GM19372 (cell line): ENCODE measurements around the gene MAML3.

Experiments
- ATAC-seq: cut with Tn5 transposase; IDR thresholded peaks from one replicate; pipeline ENCODE4 v1.9.1; 2021; ENCODE audit warnings: mild to moderate bottlenecking, low read depth, moderate library complexity; ENCODE audit not compliant: unreplicated experiment

MAML3 gene

GRCh38 chr4:139942241-139942640 lies 211.7 kb downstream of the MAML3 start:
- ATAC-seq: no peak

DNA sequence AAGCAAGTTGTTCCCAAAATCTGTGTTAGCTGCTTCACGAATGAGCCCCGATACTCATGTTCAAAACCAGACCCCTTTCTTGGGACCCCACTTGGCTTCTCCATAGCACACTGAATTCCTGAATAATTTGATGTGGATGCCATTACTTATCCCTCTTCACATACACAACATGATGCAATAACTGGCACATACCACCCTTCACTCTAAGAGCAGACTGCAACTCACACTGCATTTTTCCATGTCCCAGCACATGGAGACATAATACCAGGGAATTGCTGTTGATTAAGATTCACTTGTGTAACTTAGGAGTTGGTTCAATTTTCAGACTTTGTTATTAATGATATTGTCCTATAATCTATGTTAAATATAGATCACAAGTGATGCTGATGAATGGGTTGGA lies 213.4 kb downstream of the MAML3 start:
- ATAC-seq: no peak

DNA sequence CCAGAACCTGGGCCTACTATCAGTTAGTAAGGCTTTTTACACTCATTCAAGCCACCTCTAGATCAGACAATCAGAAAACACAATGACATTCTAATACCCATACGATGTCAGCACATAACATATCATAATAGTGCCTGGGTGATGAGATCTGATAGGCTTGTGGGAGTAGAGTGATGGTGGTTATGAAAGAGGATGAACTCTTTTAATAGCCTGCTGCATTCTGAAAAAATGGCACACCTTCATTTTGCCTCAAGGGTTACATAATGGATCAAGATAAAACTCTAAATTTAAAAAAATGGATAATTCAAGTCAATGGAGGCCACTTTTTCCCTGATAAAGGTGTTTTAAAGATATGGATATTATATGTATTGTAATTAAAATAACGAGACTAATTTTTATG lies 215.6 kb downstream of the MAML3 start:
- ATAC-seq: no peak

DNA sequence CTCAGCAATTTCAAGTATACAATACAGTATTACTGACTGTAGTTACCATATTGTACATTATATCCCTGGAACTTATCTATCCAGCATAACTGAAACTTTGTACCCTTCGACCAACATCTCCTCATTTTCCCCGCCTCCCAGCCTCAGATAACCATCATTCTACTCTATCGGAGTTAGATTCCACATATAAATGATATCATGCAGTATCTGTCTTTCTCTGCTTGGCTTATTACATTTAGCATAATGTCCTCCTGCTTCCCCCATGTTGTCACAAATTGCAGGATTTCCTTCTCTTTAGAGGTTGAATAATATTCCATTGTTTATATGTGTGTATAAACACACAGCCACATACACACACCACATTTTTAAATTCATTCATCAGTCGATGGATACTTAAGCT lies 218.1 kb downstream of the MAML3 start:
- ATAC-seq: no peak

DNA sequence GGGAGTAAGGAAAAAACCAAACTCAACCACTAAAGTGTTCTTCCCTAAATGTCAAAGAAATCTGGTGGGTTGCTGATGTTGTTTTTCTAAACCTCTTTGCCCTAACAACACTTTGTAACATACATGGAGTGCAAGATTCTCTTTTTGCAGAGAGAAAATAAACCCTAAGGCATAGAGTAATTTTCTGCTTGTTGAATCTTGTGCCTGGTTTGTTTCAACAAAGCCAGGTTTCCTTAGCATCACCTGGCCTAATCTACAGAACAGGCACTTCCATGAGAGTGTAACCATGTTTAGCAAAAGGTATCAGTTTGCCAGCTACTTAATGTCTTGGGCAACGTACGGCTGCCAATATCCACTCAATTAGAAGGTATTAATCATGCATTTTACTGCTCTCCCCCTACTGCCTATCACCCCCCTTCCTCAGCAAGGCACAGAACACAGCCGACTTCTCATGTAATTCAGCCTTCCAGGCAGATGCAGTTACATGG lies 219.2 kb downstream of the MAML3 start:
- no peak for ATAC-seq

- no peak for ATAC-seq
Observed at GRCh38 chr4:139934057-139934707, 219.8 kb downstream of the MAML3 start.

GRCh38 chr4:139933541-139933940 lies 220.4 kb downstream of the MAML3 start:
- no peak for ATAC-seq

- ATAC-seq: no peak
Observed at GRCh38 chr4:139933104-139933503, 220.9 kb downstream of the MAML3 start.

DNA sequence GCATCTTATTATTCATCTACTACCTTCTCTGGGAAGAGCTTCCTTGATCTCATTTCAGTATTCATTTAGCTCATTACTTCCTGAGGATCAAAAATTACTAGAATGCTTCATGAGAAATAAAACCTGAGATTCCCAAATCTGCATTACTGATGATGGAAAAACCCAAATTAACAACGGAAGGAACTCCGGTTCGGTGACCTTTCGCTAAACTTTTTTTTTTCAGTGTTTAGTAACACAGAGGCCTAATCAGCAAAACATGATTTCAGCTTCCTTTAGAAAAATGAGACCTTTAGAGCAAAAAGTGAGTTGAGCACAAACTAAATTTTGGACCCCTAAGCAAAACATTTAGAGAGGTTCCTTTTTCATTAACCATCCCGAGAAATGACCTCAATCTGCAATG lies 229.2 kb downstream of the MAML3 start:
- no peak for ATAC-seq

DNA sequence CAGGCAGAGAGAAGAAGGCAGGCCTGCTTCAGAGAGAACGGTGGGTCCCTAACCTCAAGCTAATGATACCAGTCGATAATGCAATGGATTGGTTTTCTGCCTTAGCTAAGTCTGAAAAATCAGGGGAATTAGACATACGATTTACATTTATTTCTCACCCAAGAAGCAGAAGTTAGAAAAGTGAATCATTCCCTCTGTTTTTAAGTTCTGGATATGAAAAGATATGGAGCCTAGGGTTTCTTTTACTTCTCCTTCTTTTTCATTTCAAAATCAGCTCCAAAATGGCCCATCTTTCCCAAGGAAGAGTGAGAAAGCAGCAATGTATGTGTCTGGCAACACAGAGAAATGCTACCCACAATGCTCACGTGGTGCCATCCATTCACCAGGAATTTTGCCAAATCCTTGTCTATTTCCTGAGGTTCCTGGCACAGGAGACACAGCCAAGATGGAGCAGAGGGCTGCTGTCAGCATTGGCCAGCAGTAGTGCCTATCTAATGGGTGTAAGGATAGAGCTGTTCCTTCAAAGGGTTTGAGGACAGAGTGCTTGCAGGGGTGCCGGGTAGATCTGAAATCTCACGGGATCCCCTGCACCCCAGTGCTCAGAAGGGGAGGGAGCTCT lies 231.5 kb downstream of the MAML3 start:
- ATAC-seq: no peak

- ATAC-seq: no peak
Observed at GRCh38 chr4:139921429-139922184, 232.4 kb downstream of the MAML3 start.

DNA sequence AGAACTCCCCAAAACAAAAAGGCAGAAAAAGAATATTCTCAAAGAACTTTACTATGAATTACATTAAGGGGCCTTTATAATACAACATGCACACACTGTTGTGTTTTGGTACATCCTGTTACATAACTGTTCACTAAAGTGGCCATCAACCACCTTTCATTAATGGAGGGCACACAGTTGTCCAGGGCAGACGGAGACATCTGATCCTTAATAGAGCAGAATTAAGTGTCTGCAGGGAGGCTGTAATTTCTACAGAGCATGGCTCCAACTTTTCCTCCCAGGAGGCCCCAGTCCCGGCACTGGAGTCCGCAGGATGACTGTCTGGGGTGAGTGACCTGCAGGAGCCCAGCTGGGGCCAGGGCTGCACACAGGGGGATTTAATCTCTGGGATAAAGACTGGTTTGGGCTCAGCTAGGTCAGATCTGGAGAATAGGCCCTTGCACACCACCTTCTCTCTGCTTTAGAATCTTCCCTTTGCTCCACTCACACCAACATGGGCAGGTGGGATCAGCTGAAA lies 233.4 kb downstream of the MAML3 start:
- ATAC-seq: no peak

DNA sequence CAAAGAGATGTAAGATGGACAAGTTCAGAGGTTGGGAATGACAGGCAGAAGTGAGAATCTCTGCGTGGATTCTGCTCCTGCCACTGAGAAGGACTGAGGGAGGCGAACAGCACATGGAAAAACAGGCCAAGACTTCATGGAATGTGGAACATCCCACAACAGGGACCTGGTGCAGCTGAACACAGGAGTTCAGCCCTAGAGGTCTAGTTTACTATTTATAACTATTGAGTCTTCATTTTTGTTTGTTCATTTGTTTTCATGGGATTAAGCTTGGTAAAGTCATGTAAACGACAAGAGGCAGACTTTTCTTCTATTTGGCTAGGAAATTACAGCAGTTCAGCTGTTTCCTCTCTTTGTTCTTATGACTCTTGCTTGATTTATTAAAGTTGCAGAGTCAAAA lies 234.5 kb downstream of the MAML3 start:
- no peak for ATAC-seq

- ATAC-seq: no peak
Observed at GRCh38 chr4:139919004-139919403, 235.0 kb downstream of the MAML3 start.

DNA sequence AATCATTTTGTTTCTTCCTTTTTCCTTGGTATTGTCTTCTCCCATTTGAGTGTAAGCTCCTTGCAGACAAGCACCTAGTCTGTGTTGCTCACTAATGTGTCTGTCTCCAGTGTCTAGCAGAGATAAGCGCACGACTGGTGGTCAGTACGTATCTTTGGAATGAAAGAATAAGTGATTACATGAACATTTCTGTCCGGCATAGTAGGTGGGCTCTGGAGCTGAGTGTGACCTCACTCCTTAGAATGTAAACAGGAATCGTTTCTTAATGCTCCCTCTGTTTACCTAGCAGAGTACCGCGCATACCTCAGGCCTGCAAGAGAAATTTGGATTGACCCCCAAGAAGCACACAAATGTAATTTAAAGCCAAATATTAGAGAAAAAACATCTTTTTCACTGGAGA lies 235.4 kb downstream of the MAML3 start:
- ATAC-seq: no peak

DNA sequence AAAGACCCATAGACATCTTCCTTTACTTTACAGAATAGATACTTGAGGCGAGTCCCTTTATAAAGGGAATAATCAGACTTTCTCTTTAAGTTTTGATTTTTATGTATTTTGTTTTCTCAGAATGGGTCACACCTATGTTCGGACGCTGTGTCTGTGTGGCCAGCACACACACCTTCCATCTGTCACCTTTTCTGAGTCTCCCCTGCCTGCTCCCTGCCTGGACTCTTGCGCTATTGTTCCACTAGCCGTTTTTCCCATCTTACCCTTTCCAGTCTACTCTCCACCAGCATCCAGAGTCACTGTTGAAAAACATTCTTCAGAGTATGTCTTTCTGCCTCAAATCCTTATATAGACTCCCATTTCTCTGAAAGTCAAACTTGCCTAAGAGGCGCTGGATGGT lies 236.1 kb downstream of the MAML3 start:
- ATAC-seq: no peak

DNA sequence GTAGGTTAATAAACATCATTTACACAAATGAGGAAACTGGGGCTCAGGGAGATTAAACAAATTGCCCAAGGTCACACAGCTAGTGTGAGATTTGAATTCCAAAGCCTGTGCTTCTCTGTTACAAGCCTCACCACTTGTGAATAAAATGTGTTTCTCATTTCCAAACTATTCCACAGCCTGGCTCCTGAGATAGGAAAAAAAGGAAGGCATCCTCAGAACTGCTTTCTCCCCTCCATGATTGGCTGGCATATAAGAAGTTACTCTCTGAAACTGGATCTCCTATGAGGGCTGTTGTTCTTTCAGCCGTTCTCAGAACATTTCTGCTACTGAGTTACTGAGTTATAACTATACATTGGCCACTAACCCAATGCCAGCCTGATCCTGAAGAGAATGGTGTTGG lies 237.9 kb downstream of the MAML3 start:
- ATAC-seq: no peak

- no peak for ATAC-seq
Observed at GRCh38 chr4:139915037-139915436, 238.9 kb downstream of the MAML3 start.

DNA sequence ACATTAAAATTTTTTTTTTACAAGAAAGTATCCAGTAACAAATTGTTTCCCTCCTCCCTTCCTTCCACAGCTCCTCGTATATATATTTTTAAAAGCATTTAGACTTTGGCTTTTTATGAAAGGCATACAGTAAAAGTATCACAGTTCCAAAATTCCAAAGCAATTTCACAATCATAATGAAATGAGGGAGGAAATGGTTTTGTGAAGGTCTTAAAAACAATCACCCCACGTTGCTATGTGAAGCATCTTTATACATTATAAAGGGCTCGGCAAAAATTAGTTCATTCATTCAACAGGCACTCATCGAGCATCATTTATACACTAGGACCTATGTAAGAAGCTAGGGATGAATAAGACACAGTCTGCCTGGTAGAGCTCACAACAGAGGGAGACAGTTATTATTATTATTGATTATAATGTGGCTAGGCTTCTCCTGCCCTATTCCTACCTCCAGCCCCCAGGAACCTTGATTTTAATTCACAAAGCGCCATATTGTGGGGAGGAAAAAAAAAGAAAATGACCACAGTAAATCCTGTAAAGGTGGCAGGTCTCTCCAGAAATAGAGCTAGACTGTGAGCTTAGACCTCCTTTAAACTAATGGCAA lies 239.9 kb downstream of the MAML3 start:
- no peak for ATAC-seq

GRCh38 chr4:139913398-139913990 lies 240.5 kb downstream of the MAML3 start:
- ATAC-seq: no peak

DNA sequence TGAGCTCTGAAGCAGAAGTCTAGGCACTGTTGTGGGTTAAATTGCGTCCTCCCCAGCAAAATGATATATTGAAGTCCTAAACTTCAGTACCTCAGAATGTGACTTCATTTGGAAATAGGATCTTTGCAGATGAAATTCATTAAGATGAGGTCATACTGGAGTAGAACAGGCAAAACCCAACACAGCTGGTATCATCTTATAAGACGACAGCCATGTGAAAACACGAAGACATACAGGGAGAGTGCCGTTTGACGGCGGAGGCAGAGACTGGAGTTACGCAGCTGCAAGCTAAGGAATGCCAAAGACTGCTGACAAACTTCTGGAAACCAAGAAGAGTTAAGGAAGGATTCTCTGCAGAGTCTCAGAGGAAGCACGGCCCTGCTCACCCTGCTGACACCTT lies 241.5 kb downstream of the MAML3 start:
- no peak for ATAC-seq
